GM23338 (cell line): Measurements from ENCODE around the gene HOXA5.
A peak's percentile ranks its signal among the peaks of the same experiment; 100 is the strongest.

Experiments used
- CREB1 ChIP-seq: fragments of 250-450 bp; sonication (Bioruptor Pico); IDR thresholded peaks from 2 replicates; pipeline ENCODE4 v1.5.0; 2020; ENCODE audit warnings: low read depth, mild to moderate bottlenecking, moderate library complexity
- CTCF ChIP-seq, 2 experiments: fragments of 200-600 bp in 1 of 2; sonication (generic) in 1 of 2; conservative IDR thresholded peaks; 2 replicates each; pipeline versions ENCODE4 v1.5.1 to v1.6.1; 2016 to 2017; ENCODE audit warnings: antibody characterized with exemption in 2 of 2, low read depth in 2 of 2, mild to moderate bottlenecking in 2 of 2, moderate library complexity in 1 of 2
- EZH2 ChIP-seq: fragments of 200-600 bp; sonication (generic); IDR thresholded peaks from one replicate; pipeline ENCODE4 v1.8.0; 2017; ENCODE audit warnings: antibody characterized with exemption, mild to moderate bottlenecking, low read depth; ENCODE audit not compliant: unreplicated experiment
- EZH2phosphoT487 ChIP-seq: fragments of 200-600 bp; sonication (generic); IDR thresholded peaks from one replicate; pipeline ENCODE4 v1.8.1; 2018; ENCODE audit warnings: antibody characterized with exemption; ENCODE audit not compliant: unreplicated experiment
- NANOG ChIP-seq: IDR thresholded peaks from 2 replicates; pipeline ENCODE4 v1.6.1; 2016; ENCODE audit warnings: antibody characterized with exemption, borderline replicate concordance
- STAT1 ChIP-seq: IDR thresholded peaks from one replicate; pipeline ENCODE4 v1.6.1; 2016; ENCODE audit warnings: antibody characterized with exemption; ENCODE audit not compliant: unreplicated experiment
- ZNF331 ChIP-seq: fragments of 250-450 bp; sonication (Bioruptor Pico); IDR thresholded peaks from 2 replicates; pipeline ENCODE4 v1.5.0; 2020; ENCODE audit warnings: low read depth, mild to moderate bottlenecking, moderate library complexity
- TF ChIP-seq, protein P1 (sequence below): IDR thresholded peaks from one replicate; pipeline ENCODE4 v1.6.1; 2018; ENCODE audit warnings: antibody characterized with exemption; ENCODE audit not compliant: unreplicated experiment

DNA sequence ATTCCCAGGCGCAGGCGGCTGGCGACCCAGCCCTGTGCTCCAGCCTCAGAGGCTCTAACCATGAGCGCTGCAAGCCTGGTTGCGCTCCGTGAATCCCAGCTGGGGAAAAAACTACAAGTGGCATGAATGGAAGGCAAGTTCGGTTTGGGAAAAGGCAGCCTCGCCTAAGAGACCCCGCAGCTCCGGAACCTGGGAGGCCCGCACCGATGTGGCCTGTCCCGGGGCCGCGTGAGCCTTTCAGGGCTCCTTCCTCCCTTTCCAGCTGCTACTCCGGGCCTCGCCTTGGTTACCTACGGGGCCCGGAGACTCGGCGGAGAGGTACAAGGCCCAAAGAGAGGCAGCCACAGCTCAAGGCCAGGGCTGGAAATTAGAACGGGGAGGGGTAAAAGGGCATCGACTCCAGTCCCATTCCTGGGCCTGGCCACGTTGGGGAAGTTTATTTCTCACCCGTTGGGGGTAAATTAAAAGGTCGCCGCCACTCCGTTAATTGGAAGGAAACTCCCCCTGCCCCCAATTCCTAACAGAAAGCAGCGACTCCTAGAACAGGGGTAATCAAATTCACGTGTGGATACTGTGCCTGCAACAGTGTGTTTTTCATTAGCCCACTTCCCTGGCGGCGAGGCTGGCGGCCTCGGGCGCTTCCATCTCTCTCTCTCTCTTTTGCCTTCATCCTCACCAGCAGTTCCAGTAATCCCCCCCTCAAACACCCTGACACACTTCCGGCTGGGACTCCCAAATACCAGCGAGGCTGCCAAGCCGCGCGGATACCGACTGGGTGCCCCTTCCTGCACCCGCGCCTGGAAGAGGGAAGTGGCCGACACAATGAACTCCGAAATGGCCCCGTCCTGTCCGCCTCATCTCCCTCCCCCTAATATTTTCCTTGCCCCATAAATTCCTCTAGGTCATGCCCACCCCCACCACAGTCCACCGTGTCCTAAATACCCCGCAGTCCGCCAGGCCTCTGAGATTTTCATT, 23.3 kb upstream of the HOXA5 start:
- TF ChIP-seq CTCF (conservative IDR thresholded peaks at IDR 0.05; ENCODE audit: low read depth in 2 of 2) (no peak), EZH2 (peak; percentile 95), STAT1 (no peak), CREB1 (CRISPR knock-in tag) (no peak), NANOG (no peak), EZH2phosphoT487 (peak; percentile 27), ZNF331 (CRISPR knock-in tag) (no peak)
- TF ChIP-seq, protein P1, sequence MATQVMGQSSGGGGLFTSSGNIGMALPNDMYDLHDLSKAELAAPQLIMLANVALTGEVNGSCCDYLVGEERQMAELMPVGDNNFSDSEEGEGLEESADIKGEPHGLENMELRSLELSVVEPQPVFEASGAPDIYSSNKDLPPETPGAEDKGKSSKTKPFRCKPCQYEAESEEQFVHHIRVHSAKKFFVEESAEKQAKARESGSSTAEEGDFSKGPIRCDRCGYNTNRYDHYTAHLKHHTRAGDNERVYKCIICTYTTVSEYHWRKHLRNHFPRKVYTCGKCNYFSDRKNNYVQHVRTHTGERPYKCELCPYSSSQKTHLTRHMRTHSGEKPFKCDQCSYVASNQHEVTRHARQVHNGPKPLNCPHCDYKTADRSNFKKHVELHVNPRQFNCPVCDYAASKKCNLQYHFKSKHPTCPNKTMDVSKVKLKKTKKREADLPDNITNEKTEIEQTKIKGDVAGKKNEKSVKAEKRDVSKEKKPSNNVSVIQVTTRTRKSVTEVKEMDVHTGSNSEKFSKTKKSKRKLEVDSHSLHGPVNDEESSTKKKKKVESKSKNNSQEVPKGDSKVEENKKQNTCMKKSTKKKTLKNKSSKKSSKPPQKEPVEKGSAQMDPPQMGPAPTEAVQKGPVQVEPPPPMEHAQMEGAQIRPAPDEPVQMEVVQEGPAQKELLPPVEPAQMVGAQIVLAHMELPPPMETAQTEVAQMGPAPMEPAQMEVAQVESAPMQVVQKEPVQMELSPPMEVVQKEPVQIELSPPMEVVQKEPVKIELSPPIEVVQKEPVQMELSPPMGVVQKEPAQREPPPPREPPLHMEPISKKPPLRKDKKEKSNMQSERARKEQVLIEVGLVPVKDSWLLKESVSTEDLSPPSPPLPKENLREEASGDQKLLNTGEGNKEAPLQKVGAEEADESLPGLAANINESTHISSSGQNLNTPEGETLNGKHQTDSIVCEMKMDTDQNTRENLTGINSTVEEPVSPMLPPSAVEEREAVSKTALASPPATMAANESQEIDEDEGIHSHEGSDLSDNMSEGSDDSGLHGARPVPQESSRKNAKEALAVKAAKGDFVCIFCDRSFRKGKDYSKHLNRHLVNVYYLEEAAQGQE, result no peak
